Middle frontal gyrus (tissue), 1 donor: Measurements from ENCODE around the gene ENDOV.

Experiments used
- DNase-seq: peaks from one replicate; pipeline ENCODE4 v3.0.0-alpha.2; 2015; ENCODE audit warnings: low spot score; ENCODE audit errors: extremely low spot score

Gene ENDOV

DNA sequence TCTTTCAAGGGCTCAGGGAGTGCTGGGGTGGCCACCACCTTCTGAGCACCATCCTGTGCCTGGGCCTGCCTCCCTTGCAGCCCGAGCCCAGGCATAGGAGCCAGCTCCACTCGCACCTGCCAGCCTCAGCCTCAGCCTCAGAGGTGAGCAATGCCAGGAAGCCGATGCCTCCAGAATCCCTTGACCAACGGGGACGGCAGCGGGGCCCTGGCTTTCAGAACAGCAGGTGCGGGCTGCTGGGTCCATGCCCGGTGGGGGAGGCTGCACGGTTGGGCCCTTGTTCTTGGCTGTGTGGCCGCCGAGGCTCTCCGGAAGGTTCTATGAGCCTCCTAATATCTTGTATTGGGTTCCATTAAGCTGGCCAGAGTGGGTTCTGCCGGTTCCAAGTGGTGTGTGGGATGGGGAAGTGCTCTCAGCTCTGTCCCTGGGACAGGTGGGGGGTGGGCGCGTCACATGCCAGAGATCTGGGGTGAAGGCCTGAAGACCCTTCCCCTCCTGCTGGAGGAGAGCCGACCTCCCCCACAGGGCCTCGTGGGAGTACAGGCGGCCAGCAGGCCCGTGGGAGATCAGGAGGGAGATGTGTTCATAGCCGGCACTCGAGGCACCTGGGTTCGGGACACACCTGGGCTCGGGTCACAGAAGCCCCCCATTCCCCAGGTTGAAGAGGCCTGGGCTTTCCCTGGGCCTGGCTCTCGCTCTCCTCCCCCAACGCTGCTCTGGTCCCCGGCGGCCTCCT is 34.4 kb downstream of the ENDOV start:
- DNase-seq = no peak

DNA sequence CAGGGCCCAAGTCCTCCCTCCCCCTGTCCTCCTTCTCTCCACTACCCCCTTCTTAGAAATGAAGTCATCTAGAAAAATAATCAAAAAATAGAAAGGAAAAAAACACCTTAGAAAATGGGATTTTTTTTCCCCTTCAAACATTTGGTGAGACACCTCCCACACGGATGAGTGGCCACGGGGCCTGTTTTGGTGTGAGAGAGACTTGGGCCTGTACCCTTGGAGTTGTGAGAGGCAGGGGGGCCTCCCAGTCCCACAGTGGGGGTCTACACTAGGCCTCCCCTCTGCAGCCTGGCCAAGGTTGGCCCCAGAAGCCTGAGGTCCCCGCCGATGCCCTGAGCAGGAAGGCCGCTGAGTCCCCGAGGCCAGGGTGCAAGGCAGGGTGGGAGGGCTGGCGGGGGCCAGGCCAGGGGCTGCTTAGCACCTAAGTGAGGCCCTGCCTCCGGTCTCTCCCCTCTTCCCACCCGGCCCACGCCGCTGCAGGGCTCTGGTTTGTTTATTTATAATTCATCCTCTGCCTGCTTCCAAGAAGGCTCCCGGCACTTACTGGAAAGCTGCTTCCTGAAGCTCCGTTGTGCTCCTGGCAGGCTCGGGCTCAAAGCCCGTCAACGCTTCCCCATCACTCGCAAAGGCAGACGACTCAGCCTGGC is 35.1 kb downstream of the ENDOV start:
- no peak for DNase-seq

GRCh38 chr17:80451104-80451775 is 36.3 kb downstream of the ENDOV start:
- DNase-seq = no peak

GRCh38 chr17:80452173-80452915 is 37.4 kb downstream of the ENDOV start:
- no peak for DNase-seq

DNA sequence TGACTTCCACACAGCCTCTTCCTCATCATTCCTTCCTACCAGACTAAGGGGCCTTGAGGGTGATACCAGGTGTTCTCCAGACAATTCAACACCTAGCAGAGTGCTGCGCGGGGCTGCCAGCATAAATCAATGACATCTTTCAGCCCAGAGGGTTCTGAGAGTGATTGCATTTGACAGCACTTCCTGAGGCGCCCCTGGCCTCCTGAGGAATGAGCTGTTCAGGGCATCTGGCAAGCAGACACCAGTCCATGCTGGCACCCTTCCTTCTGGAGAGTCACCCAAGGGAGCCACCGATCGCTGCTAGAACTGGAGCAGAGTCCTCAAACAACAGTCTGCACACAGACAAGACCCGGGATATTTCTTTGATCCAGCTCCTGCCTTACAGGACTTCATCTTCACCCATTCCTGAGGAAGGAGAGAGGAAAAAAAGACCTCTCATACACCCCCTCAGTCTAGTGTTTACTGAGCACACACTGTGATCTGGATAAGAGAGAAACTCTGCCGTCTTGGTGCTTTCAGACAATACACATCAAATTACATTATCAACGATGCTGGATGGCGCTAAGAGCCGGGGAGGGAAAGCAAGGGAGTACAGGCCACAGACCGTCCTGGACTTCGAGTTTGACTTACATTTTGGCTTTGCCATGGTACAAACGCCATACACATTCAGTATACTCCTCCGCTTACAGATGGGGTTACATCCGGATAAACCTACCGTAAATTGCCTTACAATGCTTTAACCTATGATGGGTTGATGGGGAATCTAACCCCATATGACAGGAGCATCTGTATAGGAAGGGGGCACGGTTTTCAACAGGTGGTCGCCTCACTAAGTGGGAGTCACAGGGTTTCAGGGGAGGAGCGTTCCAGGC is 38.4 kb downstream of the ENDOV start:
- no peak for DNase-seq

DNA sequence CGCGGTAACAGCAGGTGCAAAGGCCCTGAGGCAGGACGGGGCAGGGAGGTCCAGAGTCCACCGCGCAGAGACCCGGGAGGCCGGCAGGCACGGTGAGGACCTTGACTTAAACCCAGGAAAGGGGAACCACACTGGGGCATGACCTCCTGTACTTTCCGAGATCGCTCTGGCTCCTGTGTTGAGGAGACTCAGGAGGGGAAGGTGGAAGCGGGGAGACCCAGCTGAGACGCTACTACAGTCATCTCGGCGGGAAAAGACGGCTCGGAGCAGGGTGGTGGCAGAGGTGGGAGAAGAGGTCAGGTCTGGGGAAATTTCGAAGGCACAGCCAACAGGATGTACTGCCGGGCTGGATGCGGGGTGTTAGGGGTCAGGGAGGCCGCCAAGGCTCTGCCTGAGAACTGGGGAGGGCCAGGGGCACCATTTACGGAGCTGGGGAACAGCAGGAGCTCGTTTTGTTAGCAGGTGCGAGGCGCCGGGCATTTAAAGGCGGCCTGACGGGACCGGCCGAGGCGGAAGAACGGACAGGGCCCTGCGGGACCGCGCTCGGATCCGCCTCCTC is 39.1 kb downstream of the ENDOV start:
- no peak for DNase-seq

DNA sequence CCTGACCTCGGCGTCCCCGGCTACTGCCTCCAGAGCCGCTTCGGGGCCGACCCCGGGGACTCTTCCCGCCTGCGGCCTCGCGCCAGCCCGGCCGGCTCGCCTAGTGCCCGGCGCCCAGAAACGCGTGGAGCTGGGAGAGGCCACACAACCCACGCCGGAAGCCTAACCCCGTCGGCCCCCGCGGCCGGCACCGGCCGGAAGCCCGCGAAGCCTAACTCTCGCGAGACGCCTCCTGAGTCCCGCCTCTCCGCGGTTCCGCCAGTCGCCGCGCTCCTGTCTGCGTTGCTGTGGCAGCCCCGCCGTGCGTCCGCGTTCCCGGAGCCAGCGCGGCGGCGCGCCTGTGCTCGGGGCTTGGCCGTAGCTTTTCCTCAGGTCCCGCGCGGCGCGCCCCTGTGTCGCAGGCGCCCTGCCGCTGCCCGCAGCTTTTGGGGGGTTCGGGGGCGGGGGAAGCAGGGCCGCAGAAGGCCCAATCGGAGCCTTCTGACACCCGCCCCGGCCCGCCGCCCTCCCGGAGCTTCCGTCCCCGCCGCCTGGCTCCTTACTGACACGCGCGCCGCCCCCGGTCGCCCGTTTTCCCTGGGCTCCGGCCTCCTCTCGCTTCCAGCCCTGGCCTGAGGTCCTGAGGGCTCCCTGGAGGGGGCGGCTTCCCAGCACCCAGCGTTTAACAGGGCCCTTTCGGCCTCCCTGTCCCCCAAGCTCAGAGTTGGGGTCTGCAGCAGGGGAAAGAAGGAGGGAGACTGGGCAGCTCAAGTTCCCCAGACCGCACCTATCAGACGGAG is 39.8 kb downstream of the ENDOV start:
- DNase-seq = peak; percentile 95

GRCh38 chr17:80455336-80455710 is 40.4 kb downstream of the ENDOV start:
- DNase-seq = no peak

GRCh38 chr17:80455784-80456183 is 40.8 kb downstream of the ENDOV start:
- DNase-seq = no peak

DNA sequence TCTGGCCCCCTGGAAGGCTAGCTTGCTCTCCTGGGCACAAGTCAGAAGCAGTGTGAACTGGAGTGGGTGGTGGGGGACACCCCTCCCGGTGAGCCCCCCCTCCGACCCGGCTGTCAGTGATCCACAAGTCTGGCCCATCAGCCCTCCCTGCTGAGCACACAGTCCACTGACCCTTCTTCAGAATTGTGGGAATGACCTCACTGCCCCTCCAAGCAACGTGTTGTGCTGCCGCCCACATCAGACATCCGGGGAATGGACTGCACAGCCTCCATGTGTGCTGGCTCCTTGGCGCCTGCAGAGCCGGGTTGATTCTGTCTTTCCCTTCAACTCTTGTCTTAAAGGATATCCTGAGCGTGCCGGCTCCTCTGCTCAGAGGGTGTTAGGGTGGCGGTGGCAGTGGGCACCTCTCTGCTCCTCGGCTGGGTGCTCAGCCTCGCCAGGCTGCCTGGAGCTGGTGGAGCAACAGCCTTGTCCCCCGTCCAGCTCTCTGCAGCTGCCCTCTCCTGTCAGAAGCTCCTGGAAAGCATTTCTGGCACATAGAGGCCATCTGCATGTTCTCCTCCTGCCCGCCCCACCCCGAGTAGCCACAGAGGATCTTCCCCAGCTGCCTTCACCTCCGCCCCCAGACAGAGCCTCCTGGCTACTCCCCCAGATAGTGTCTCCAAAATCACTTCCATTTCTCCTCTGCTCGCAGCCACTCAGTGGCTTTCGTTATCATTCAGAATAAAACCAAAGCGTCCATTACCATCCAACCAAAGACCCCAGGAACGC is 41.7 kb downstream of the ENDOV start:
- DNase-seq = no peak

DNA sequence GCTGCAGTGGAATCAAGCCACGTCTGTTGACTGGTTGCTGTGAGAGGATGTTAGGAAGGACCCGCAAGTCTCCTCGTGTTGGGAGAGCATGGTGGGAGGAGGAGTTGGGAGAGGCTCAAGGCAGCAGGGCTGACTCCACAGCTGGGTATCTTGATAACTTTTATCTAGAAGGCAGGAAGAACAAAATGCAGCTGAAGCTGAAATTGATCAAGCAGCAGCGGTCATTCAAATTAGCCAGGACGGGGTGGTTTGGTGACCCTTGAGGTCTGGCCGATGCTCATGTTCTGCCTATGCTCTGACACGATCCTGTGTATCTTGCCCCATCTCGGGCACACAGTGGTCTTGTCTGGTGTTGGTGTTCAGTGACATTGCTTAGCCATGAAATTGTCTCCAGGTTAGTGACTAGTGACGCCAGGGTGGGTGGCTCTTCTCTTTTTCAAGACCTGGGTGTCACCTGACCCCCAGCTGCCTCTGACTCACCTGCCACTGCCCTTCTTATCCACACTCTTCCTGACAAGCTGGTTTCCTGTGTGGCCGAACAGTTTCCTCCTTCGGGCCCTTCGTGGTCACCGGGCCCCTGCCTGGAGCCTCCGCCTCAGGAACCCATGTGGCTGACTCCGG is 42.4 kb downstream of the ENDOV start:
- DNase-seq = no peak

- no peak for DNase-seq
Observed at GRCh38 chr17:80458016-80458415, 43.0 kb downstream of the ENDOV start.

GRCh38 chr17:80459234-80459633 is 44.3 kb downstream of the ENDOV start:
- DNase-seq = no peak

GRCh38 chr17:80460429-80460834 is 45.5 kb downstream of the ENDOV start:
- no peak for DNase-seq

DNA sequence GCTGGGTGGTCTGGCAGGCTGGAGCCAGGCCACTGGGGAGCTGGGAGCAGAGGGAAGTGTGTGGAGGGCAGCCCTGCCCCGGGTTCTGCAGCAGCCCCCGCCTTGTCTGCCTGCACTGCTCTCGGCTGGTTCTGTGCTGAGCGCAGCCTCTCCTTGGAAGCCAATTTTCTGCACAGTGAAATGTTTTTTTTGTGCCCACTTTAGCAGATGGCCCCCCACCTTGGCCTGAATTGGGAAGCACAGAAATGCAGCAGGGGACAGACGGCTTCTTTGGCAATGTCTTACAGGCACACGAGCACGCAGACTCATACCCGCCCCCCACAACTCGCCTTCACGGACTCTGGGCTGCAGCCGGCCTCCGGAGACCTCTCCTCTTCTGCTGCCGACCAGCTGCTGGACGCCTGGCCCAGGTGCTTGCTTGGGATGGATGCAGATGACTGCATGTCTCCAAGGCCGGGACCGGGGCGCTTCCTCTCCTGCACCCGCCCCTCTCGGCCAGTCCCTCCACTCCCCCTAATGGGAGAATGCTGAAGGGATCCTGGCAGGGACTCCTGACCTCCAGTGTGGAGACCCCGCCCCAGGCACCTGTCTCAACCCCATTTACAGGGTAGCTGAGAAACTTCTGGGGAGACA is 46.7 kb downstream of the ENDOV start:
- no peak for DNase-seq

DNA sequence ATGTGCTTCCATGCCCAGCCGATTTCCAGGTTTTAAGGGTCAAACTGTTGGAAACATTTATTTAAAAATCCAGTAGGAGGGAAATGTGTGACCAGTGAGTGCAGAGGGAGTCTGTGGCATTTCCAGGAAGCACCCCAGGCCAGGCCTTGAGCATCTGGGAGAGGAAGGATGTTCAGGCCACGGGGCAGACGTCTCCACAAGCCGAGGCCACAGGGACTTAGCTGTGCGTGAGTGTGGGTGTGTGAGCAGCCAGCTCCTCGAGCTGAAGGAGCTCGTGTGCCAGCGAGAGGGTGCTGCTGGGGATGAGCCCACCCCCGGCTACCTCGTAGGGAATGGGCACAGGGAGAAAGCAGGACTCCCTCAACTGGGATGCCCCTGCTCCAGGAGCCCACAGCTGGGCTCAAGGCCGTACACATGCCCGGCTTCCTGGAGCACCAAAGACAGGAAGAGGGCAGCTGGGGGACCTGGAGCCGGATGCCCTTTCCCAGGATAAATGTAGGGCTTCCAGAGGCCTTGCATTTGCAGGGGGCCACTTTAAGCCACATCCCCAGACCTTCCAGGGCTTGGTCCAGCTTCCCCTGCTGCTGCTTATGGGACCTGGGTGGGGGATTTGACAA is 48.9 kb downstream of the ENDOV start:
- DNase-seq = no peak

DNA sequence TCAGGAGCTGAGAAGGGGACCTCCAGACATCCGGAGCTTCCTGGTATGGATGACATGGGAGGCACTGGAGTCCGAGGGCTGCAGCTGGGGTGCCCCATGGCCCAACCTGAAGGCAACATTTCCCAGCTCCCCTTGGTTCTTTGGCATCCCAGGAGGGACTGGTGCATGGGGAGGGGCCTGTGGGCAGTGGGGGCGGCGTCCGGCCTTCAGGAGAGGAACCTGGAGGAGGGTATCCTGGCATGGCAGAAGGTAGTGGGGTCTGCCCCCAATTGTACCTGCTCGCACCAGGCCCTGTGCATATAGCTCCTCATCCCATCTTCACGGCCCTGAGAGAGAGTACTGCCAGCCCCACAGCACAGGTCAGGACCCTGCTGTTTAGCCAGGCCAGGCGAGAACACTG is 49.5 kb downstream of the ENDOV start:
- no peak for DNase-seq
